ENCODE measurements around the gene CDKAL1.

DNA sequence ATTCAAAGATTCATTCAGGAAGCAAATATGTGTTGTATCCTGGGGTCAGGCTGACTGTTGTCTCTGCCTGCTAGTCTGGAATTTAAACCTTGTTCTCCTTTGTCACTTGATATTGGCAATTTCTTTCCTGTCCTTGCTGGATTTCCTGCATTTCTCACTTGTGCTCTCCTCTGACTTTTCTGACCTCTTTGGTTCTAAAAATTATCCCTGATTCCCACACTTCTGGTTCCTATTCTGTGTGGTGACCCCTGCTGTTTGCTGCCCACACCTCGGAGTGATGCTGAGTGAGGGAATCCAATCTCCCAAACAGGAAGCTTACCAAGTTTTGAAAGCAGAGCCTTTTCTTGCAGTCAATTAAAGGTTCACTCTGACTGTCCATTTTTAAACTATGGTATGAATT lies 345.3 kb downstream of the CDKAL1 start:
- TF ChIP-seq, protein P1, sequence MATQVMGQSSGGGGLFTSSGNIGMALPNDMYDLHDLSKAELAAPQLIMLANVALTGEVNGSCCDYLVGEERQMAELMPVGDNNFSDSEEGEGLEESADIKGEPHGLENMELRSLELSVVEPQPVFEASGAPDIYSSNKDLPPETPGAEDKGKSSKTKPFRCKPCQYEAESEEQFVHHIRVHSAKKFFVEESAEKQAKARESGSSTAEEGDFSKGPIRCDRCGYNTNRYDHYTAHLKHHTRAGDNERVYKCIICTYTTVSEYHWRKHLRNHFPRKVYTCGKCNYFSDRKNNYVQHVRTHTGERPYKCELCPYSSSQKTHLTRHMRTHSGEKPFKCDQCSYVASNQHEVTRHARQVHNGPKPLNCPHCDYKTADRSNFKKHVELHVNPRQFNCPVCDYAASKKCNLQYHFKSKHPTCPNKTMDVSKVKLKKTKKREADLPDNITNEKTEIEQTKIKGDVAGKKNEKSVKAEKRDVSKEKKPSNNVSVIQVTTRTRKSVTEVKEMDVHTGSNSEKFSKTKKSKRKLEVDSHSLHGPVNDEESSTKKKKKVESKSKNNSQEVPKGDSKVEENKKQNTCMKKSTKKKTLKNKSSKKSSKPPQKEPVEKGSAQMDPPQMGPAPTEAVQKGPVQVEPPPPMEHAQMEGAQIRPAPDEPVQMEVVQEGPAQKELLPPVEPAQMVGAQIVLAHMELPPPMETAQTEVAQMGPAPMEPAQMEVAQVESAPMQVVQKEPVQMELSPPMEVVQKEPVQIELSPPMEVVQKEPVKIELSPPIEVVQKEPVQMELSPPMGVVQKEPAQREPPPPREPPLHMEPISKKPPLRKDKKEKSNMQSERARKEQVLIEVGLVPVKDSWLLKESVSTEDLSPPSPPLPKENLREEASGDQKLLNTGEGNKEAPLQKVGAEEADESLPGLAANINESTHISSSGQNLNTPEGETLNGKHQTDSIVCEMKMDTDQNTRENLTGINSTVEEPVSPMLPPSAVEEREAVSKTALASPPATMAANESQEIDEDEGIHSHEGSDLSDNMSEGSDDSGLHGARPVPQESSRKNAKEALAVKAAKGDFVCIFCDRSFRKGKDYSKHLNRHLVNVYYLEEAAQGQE (IDR thresholded peaks at IDR 0.05; ENCODE audit: insufficient read depth in 1 of 2, low read depth in 2 of 2, low read length in 2 of 2) = no peak
- TF ChIP-seq SIN3A (IDR thresholded peaks at IDR 0.05; ENCODE audit: borderline replicate concordance, insufficient read depth, low read length) = no peak
